ENCODE data around the gene NAA50.

DNA sequence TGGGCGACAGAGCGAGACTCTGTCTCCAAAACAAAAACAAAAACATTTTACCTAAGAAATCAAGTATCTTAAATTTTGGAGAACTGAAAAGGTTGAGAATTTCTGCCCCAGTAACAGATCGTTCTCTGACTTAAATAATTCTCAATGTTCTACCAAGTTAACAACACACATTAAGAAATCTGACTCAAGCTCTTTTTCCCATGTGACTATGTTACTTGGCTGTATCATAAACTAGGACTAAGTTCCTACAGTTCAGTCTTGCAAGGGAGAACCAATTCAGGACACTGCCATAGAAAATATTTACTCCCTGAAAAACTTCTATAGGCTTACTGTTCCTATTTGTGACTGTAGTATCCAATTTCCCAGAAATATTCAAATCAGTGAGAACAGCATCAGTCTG lies 28.7 kb downstream of the NAA50 start:
- TF ChIP-seq, protein P1, sequence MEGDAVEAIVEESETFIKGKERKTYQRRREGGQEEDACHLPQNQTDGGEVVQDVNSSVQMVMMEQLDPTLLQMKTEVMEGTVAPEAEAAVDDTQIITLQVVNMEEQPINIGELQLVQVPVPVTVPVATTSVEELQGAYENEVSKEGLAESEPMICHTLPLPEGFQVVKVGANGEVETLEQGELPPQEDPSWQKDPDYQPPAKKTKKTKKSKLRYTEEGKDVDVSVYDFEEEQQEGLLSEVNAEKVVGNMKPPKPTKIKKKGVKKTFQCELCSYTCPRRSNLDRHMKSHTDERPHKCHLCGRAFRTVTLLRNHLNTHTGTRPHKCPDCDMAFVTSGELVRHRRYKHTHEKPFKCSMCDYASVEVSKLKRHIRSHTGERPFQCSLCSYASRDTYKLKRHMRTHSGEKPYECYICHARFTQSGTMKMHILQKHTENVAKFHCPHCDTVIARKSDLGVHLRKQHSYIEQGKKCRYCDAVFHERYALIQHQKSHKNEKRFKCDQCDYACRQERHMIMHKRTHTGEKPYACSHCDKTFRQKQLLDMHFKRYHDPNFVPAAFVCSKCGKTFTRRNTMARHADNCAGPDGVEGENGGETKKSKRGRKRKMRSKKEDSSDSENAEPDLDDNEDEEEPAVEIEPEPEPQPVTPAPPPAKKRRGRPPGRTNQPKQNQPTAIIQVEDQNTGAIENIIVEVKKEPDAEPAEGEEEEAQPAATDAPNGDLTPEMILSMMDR (IDR thresholded peaks at IDR 0.05) = no peak
- no peak for TF ChIP-seq POLR2A (IDR thresholded peaks at IDR 0.05)
